Fibroblast of the aortic adventitia (primary cell): ENCODE measurements around the gene ABL2. TPM values are rescaled to one million over a fixed set of nuclear protein-coding genes. Genes with fewer than 3 reads are reported as not detected.
A peak's percentile ranks its signal among the peaks of the same experiment; 100 is the strongest.
"Not testable (repeated sequence)": the region's sequence is repeated elsewhere in the genome, so short reads cannot be mapped to it uniquely, and the experiment has no call there.

Experiments
- DNase-seq: peaks from one replicate; pipeline ENCODE4 v3.0.0-alpha.2; 2010; ENCODE audit warnings: low read depth
- H3K4me3 ChIP-seq: 2 replicates; pipeline ENCODE4 v1.5.1; 2011; ENCODE audit warnings: low read depth, mild to moderate bottlenecking, control low read depth, low read length, moderate library complexity
- CTCF ChIP-seq: IDR thresholded peaks from 2 replicates; pipeline ENCODE4 v1.5.1; 2011; ENCODE audit warnings: mild to moderate bottlenecking, low read length, control low read depth, inconsistent platforms; ENCODE audit not compliant: insufficient read depth
- total RNA-seq: library from RNA; depleted of rRNA; stranded (reverse); fragments of >200 nt; gene quantifications from 2 replicates; pipeline ENCODE4 v1.2.3, GENCODE V29; 2012; ENCODE audit warnings: low replicate concordance

Gene ABL2
- total RNA-seq, 1 donor = 67.2 TPM

GRCh38 chr1:179253286-179253972 is 24.0 kb upstream of the ABL2 start:
- no peak for TF ChIP-seq CTCF
- peak; percentile 50 for DNase-seq
- no peak overlapping the region for H3K4me3 ChIP-seq

GRCh38 chr1:179252606-179253005 is 23.1 kb upstream of the ABL2 start:
- DNase-seq = no peak
- H3K4me3 ChIP-seq = no peak overlapping the region
- TF ChIP-seq CTCF = no peak

- no peak overlapping the region for H3K4me3 ChIP-seq
- peak; percentile 61 for TF ChIP-seq CTCF
- DNase-seq = peak; percentile 79
Measured at GRCh38 chr1:179251675-179252074, 22.2 kb upstream of the ABL2 start.

- H3K4me3 ChIP-seq = no peak overlapping the region
- no peak for TF ChIP-seq CTCF
Measured at GRCh38 chr1:179247923-179248322, 18.4 kb upstream of the ABL2 start.

GRCh38 chr1:179245426-179245825 is 15.9 kb upstream of the ABL2 start:
- not testable (repeated sequence) for H3K4me3 ChIP-seq, DNase-seq

More at GRCh38 chr1:179247923-179248322, 18.4 kb upstream of the ABL2 start:
- DNase-seq = no peak

- no peak for DNase-seq
- no peak overlapping the region for H3K4me3 ChIP-seq
- no peak for TF ChIP-seq CTCF
Measured at GRCh38 chr1:179241530-179242097, 12.1 kb upstream of the ABL2 start.

- no peak overlapping the region for H3K4me3 ChIP-seq
- no peak for DNase-seq
- TF ChIP-seq CTCF = no peak
Measured at GRCh38 chr1:179237222-179237621, 7.7 kb upstream of the ABL2 start.
